HL-60 (cell line): ENCODE measurements around the gene SPOCK3.

Experiments used
- TF ChIP-seq, protein P1 (sequence below): IDR thresholded peaks from one replicate; pipeline ENCODE4 v1.5.1; 2011; ENCODE audit warnings: low read length, control low read depth, inconsistent platforms; ENCODE audit not compliant: insufficient read depth
- TF ChIP-seq, protein P2 (sequence below): IDR thresholded peaks from 2 replicates; pipeline ENCODE4 v1.6.1; 2012; ENCODE audit warnings: low read depth; ENCODE audit not compliant: insufficient replicate concordance

DNA sequence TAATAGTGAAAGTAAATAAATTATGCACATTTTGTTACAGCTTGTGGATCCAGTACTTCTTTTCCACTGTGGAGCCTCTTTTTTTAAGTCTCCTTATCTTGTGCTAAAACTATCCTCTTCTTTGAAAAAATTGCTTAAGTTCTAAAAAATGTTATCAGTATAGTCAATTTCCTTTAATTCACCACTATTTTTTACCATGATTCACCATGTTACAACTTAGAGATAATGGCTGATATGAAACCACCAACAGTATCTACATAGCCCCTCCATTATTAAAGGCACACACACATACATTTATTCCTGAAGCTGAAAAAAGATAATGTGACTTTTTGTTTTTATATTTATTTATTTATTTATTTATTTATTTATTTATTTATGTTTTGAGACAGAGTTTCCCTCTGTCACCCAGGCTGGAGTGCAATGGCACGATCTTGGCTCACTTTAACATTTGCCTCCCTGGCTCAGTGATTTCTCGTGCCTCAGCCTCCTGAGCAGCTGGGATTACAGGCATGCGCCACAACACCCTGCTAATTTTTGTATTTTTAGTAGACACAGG, 243.2 kb downstream of the SPOCK3 start:
- TF ChIP-seq, protein P1, sequence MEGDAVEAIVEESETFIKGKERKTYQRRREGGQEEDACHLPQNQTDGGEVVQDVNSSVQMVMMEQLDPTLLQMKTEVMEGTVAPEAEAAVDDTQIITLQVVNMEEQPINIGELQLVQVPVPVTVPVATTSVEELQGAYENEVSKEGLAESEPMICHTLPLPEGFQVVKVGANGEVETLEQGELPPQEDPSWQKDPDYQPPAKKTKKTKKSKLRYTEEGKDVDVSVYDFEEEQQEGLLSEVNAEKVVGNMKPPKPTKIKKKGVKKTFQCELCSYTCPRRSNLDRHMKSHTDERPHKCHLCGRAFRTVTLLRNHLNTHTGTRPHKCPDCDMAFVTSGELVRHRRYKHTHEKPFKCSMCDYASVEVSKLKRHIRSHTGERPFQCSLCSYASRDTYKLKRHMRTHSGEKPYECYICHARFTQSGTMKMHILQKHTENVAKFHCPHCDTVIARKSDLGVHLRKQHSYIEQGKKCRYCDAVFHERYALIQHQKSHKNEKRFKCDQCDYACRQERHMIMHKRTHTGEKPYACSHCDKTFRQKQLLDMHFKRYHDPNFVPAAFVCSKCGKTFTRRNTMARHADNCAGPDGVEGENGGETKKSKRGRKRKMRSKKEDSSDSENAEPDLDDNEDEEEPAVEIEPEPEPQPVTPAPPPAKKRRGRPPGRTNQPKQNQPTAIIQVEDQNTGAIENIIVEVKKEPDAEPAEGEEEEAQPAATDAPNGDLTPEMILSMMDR, result no peak
- TF ChIP-seq, protein P2, sequence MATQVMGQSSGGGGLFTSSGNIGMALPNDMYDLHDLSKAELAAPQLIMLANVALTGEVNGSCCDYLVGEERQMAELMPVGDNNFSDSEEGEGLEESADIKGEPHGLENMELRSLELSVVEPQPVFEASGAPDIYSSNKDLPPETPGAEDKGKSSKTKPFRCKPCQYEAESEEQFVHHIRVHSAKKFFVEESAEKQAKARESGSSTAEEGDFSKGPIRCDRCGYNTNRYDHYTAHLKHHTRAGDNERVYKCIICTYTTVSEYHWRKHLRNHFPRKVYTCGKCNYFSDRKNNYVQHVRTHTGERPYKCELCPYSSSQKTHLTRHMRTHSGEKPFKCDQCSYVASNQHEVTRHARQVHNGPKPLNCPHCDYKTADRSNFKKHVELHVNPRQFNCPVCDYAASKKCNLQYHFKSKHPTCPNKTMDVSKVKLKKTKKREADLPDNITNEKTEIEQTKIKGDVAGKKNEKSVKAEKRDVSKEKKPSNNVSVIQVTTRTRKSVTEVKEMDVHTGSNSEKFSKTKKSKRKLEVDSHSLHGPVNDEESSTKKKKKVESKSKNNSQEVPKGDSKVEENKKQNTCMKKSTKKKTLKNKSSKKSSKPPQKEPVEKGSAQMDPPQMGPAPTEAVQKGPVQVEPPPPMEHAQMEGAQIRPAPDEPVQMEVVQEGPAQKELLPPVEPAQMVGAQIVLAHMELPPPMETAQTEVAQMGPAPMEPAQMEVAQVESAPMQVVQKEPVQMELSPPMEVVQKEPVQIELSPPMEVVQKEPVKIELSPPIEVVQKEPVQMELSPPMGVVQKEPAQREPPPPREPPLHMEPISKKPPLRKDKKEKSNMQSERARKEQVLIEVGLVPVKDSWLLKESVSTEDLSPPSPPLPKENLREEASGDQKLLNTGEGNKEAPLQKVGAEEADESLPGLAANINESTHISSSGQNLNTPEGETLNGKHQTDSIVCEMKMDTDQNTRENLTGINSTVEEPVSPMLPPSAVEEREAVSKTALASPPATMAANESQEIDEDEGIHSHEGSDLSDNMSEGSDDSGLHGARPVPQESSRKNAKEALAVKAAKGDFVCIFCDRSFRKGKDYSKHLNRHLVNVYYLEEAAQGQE, result no peak
